ENCODE data around the gene IL4. TPM values are rescaled to one million over a fixed set of nuclear protein-coding genes. Genes with fewer than 3 reads are reported as not detected.

IL4 gene
- total RNA-seq, 1 experiment from 2014 or later = not detected

DNA sequence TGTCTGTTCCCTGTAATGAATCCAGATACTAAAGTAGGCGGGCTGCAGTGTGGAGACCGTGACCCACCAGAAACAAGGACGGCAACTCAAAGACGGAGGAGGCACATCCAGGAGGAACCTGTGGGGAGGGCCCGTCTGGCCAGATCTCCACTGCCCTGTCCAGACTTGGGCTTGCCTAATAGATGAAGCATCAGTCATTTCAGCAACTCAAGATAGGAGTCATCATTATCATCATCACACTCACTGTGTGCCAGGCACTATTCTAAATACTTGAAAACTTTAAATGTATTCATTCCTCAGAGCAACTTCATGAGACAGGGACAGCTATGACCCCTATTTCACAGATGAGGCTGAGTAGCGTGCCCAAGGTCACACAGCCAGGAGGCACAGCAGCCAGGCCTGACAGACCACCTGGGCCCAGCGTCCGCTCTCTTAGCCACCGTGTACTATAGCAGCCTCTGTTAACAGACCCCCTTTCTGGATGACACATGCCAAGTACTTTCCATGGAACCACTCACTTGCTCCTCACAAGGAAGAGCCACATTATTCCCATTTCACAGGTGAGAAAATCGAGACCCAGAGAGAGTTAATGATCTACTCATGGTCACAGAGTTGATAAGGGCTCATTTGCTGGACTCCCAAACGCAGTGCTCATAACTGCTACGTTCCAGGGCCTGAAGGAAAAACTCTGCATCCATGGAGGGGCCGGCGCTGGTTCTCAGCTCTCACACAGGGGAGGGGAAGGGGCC, 4.9 kb upstream of the IL4 start:
- H3K9me3 ChIP-seq (ENCODE audit: insufficient read depth, low read depth) = no peaks in the 10 kb centered on the region
- no peak for TF ChIP-seq EZH2 (IDR thresholded peaks at IDR 0.05; ENCODE audit: low read depth)
- TF ChIP-seq, protein P1, sequence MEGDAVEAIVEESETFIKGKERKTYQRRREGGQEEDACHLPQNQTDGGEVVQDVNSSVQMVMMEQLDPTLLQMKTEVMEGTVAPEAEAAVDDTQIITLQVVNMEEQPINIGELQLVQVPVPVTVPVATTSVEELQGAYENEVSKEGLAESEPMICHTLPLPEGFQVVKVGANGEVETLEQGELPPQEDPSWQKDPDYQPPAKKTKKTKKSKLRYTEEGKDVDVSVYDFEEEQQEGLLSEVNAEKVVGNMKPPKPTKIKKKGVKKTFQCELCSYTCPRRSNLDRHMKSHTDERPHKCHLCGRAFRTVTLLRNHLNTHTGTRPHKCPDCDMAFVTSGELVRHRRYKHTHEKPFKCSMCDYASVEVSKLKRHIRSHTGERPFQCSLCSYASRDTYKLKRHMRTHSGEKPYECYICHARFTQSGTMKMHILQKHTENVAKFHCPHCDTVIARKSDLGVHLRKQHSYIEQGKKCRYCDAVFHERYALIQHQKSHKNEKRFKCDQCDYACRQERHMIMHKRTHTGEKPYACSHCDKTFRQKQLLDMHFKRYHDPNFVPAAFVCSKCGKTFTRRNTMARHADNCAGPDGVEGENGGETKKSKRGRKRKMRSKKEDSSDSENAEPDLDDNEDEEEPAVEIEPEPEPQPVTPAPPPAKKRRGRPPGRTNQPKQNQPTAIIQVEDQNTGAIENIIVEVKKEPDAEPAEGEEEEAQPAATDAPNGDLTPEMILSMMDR (conservative IDR thresholded peaks at IDR 0.05) = no peak
- BruUV-seq (replicated peaks) = no TSS peak
- H4K20me1 ChIP-seq (ENCODE audit: insufficient read depth) = no peaks in the 10 kb centered on the region
- no peaks in the 10 kb centered on the region for H3K79me2 ChIP-seq (ENCODE audit: low read depth)
- ChIA-PET CTCF (no interaction called here), POLR2A (ENCODE audit: unreplicated experiment) (no interaction called here)
- H3K4me3 ChIP-seq = no peak overlapping the region
- no peak overlapping the region for H3K27ac ChIP-seq
- no peaks in the 10 kb centered on the region for H3K9me2 ChIP-seq (ENCODE audit: insufficient read depth)
- no peak overlapping the region for H3K4me2 ChIP-seq
- DNase-seq = no peak
- H3K4me1 ChIP-seq (replicated peaks; ENCODE audit: insufficient read depth) = no peaks in the 10 kb centered on the region
- H3F3A ChIP-seq (ENCODE audit: insufficient read depth, low read depth) = no peaks in the 10 kb centered on the region
- H3K27me3 ChIP-seq (ENCODE audit: insufficient read depth, low read depth) = no peaks in the 10 kb centered on the region
- intact Hi-C loops (cut with micrococcal nuclease; ENCODE audit: unreplicated experiment) = no loop called here
- H3K36me3 ChIP-seq (ENCODE audit: low read depth) = no peaks in the 10 kb centered on the region
- H2AFZ ChIP-seq = no peak overlapping the region

DNA sequence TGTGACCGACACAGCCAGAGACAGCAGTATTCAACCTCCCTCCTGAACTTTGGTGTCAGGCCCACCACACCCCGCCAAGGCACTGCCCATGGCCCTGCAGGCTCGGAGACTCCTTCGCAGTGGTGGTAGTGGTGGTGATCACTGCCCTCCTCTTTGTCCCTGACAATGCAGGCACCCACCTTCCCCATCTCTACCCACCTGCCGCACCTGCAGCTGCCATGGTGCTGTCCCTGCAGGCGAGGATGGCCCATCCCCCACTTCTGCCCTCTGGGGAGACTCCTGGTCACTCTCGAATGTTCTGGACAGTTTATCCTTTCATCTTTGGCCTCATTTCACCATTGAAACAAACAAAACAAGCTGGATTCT, 4.4 kb upstream of the IL4 start:
- H3K4me2 ChIP-seq = no peak overlapping the region
- POLR2A ChIA-PET (ENCODE audit: unreplicated experiment) = no interaction called here
- no peak overlapping the region for H2AFZ ChIP-seq
- TF ChIP-seq EZH2 (IDR thresholded peaks at IDR 0.05; ENCODE audit: low read depth) = no peak
- TF ChIP-seq, protein P1 (conservative IDR thresholded peaks at IDR 0.05) = no peak
- no TSS peak for BruUV-seq (replicated peaks)
- no peaks in the 10 kb centered on the region; the same call in 1 of the 2 replicates for H3K4me1 ChIP-seq (replicated peaks; ENCODE audit: insufficient read depth)
- H3K9me3 ChIP-seq (ENCODE audit: insufficient read depth, low read depth) = no peaks in the 10 kb centered on the region
- no peak overlapping the region for H3K27ac ChIP-seq
- H3F3A ChIP-seq (ENCODE audit: insufficient read depth, low read depth) = no peaks in the 10 kb centered on the region
- H3K79me2 ChIP-seq (ENCODE audit: low read depth) = no peaks in the 10 kb centered on the region
- no peaks in the 10 kb centered on the region for H3K36me3 ChIP-seq (ENCODE audit: low read depth)
- H3K27me3 ChIP-seq (ENCODE audit: insufficient read depth, low read depth) = no peaks in the 10 kb centered on the region
- no peaks in the 10 kb centered on the region for H4K20me1 ChIP-seq (ENCODE audit: insufficient read depth)
- no peak overlapping the region for H3K4me3 ChIP-seq
- no peak for DNase-seq
- CTCF ChIA-PET = no interaction called here
- intact Hi-C loops (cut with micrococcal nuclease; ENCODE audit: unreplicated experiment) = no loop called here
- H3K9me2 ChIP-seq (ENCODE audit: insufficient read depth) = no peaks in the 10 kb centered on the region

DNA sequence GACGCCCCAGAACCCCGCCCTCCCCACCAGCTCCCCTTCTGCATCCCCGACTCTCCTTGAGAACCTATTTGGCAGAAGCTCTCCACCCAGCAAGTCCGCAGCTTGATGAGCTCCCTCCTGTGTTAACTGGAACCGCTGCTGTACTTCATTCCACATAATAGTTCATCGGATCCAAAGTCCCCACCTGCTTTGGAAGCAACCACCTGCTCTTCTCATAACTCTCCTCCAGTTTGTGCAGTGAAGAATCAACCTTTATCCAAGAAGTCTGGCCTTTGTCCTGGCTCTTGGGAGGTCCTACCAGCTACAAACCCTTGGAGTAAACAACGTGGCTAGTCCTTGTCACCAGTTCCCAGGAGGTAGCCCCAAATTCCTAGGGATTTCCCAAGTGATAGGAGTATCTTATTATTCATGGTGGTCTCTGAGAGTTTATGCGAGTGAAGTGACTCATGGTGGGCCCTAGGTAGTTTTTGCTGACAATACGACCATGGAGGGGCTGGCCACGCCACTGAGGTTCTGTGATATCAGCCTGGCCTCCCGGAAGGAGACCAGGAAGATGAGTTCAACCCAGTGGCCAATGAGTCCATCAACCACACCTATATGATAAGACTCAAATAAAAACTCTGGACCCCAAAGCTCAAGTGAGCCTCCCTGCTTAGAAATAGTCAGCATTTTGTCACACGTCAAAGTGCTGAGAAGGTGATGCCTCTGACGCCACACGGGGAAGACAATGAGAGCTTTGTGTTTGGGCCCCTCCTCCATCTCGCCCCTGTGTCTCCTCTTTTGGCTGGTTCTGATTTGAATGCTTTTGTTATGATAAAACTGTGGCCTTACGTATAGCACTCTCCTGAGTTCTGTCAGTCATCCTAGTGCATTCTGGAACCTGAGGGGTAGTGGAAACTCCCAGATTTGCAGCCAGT, 3.6 kb upstream of the IL4 start:
- Histone ChIP-seq H3K4me2 (no peak overlapping the region), H2AFZ (no peak overlapping the region), H3K36me3 (ENCODE audit: low read depth) (no peaks in the 10 kb centered on the region), H3K4me3 (no peak overlapping the region), H3K27me3 (ENCODE audit: insufficient read depth, low read depth) (no peaks in the 10 kb centered on the region), H3K79me2 (ENCODE audit: low read depth) (no peaks in the 10 kb centered on the region), H3K4me1 (replicated peaks; ENCODE audit: insufficient read depth) (no peaks in the 10 kb centered on the region; the same call in 1 of the 2 replicates), H3K9me2 (ENCODE audit: insufficient read depth) (no peaks in the 10 kb centered on the region), H4K20me1 (ENCODE audit: insufficient read depth) (no peaks in the 10 kb centered on the region), H3K27ac (no peak overlapping the region), H3F3A (ENCODE audit: insufficient read depth, low read depth) (no peaks in the 10 kb centered on the region), H3K9me3 (ENCODE audit: insufficient read depth, low read depth) (no peaks in the 10 kb centered on the region)
- ChIA-PET POLR2A (ENCODE audit: unreplicated experiment) (no interaction called here), CTCF (no interaction called here)
- no peak for DNase-seq
- no peak for TF ChIP-seq EZH2 (IDR thresholded peaks at IDR 0.05; ENCODE audit: low read depth)
- TF ChIP-seq, protein P1 (conservative IDR thresholded peaks at IDR 0.05) = no peak
- intact Hi-C loops (cut with micrococcal nuclease; ENCODE audit: unreplicated experiment) = loop anchor here (10.0 kb wide), 1 partner anchor 255 kb away; no protein-coding TSS in a partner anchor
- no TSS peak for BruUV-seq (replicated peaks)

Measured in PC-9 (cell line).